GM18498 (cell line): Measurements from ENCODE around the gene AGFG2.

Experiments used
- ATAC-seq: cut with Tn5 transposase; IDR thresholded peaks from one replicate; pipeline ENCODE4 v1.9.1; 2021; ENCODE audit warnings: mild to moderate bottlenecking, moderate library complexity; ENCODE audit not compliant: unreplicated experiment

The AGFG2 gene

GRCh38 chr7:100606313-100606712 lies 67.3 kb downstream of the AGFG2 start:
- ATAC-seq = no peak

DNA sequence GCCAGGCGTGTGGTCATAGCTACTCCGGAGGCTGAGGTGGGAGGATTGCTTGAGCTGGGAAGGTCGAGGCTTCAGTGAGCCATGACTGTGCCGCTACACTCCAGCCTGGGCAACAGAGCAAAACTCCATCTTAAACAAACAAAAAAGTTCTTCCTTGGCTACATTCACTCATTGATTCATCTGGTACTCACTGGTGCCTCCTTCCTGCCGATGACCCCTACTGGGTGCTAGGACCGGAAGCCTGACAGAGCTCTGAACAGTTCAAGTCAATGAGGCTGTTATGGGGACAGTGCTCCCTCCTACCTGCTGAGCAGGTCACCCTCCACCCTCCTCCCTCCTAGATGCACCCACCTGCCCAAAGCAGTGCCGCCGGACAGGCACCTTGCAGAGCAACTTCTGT lies 68.1 kb downstream of the AGFG2 start:
- ATAC-seq = no peak

DNA sequence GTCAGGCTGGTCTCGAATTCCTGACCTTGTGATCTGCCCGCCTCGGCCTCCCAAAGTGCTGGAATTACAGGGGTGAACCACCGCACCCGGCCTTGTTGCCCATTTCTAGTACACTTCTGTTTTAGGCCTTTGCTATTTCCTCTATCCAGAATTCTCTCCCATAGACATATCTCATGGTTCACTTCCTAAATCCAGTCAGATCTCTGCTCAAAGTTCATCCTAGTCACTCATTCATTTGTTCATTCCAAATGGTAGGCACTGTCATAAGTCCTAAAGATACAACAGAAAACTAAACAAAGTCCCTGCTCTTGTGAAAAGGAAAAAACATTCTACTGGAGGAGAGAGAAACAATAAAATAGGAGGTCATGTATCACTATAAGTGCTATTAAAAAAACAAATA lies 71.0 kb downstream of the AGFG2 start:
- no peak for ATAC-seq

DNA sequence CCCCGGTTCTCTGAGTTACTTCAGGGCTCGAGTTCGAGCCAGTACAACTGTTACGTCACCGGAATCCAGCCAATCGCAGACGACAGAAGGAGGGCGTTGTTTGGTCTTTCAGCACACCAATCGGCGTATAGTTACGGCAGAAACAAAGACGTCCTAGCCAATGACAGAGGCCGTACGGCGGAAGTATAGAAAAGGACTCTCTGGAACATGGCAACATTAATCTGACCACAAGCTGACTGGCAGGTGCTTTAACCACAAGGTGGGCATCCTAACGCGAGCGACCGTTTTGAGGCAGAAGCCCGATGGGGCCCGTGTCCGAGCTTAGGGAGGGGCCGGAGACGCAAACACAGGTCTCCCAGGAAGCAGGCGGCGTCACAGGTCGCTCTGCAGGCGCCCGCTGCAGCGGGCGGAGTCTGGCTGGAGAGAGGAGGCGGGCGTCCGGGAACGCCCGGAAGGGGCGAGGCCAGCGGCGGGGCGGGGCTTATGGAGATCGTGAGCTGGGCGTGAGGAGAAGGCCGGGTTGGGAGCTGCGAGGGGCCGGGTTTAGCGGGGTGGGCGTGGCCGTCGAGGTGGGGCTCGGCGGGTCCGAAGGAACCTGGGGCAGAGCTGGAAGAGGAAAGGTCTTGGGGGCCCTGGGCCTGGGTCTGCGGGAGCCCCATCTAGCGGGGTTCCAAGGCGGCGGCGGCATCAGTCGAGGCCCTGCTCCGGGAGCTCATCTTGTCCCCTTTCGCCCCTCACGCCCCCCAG lies 73.2 kb downstream of the AGFG2 start, which contains the start of gene MOSPD3:
MOSPD3 (plus strand) TSS at position 558 of the 747 bp plus-strand sequence. CDS start 252 bp downstream, outside the sequence.
- ATAC-seq = peak; percentile 94

- ATAC-seq = no peak
Measured at GRCh38 chr7:100612730-100613390, 73.9 kb downstream of the AGFG2 start.

DNA sequence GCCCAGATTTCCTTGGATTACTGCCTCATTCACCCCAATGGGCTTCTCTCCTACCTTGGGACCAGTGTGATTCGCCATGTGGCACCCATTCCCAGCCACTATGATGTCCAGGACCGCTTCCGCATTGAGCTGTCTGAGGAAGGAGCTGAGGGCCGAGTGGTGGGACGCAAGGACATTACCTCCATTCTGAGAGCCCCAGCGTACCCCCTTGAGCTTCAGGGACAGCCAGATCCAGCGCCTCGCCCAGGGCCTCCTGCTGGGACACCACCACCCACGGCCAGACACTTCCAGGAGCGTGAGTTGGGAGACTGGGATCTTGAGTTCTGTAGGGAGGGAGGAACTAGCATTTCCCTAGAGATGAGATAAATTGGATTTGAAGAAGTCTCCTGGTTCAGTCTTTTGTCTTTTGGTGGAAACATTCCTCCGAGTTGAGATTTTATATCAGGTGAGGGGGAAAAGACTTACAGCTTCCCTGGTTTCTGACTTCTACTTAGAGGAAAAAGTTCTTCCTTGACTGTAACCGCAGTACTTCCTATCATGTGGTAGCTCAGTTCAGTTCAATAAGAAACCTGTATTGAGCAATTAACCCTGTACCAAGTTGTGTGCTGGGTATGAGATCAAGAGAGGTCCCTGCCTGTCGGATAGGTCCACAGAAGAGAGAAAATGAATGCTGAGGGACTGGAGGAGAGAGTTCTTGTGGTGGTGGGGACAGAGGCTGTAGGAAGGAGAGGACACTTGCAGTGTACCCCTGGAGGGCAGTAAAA lies 74.6 kb downstream of the AGFG2 start:
- ATAC-seq = no peak

DNA sequence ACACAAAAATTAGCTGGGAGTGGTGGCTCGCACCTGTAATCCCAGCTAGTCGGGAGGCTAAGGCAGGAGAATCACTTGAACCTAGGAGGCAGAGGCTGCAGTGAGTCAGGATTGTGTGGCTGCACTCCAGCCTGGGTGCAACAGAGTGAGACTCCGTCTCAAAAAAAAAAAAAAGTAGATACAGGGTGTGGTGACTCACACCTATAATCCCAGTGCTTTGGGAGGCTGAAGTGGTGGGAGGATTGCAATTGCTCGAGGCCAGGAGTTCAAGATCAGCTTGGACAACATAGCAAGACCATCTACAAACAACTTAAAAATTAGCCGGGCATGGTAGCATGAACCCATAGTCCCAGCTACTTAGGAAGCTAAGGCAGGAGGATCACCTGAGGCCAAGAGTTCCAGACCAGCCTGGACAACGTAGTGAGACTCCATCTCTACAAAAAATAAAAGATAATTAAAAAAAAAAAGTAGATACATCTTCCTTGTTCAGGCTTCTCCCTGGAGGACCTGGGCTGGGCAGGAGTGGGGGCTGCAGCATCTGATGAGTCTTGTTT lies 75.4 kb downstream of the AGFG2 start:
- no peak for ATAC-seq
